ENCODE results near the gene VSNL1.

Gene VSNL1

DNA sequence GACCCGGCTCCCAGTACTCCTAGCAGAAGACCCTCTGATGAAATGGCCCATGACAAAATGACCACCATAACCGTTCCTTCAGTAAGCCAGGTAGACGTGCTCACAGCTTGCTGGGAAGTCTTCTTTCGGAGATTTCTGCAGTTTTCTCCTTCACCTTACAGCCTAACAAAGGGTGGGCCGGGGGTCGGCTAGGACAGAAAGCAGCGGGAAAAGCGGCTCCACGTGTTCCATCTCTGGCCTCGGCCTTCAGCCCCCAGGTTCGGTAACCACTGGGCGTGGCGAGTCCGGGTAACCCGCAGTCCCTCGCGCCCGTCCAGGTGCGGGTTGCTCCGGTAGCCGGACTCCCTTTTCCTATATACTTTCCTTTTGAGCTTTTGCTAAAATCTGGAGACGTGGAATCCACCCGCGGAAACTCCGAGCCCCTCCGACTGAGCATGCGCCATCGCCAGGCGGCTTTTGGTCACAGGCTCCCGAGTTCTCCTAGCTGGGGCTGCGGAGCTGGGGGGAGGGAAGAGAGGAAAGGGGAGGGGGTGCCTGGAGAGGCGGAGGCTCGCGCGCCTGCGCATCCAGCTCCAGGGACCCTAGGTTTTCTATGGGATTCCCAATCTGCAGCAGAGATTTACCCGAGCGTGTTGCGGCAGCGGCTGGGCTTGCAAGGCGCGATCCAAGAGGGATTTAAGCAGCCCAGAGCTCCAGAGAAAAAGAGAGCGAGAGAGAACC is at the start of gene VSNL1:
Gene VSNL1, plus strand, starts transcription at position 604 of the 720 bp plus-strand sequence. CDS start 51,379 bp downstream, outside the sequence.
- peak within 1 kb of the TSS; percentile 26 for H3K4me3 ChIP-seq (ENCODE audit: low read depth, low read length)
- TF ChIP-seq, protein P1, sequence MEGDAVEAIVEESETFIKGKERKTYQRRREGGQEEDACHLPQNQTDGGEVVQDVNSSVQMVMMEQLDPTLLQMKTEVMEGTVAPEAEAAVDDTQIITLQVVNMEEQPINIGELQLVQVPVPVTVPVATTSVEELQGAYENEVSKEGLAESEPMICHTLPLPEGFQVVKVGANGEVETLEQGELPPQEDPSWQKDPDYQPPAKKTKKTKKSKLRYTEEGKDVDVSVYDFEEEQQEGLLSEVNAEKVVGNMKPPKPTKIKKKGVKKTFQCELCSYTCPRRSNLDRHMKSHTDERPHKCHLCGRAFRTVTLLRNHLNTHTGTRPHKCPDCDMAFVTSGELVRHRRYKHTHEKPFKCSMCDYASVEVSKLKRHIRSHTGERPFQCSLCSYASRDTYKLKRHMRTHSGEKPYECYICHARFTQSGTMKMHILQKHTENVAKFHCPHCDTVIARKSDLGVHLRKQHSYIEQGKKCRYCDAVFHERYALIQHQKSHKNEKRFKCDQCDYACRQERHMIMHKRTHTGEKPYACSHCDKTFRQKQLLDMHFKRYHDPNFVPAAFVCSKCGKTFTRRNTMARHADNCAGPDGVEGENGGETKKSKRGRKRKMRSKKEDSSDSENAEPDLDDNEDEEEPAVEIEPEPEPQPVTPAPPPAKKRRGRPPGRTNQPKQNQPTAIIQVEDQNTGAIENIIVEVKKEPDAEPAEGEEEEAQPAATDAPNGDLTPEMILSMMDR (IDR thresholded peaks at IDR 0.05; ENCODE audit: control insufficient read depth, extremely low read depth, insufficient read depth) = no peak
- no peak for DNase-seq (ENCODE audit: low read depth)

DNA sequence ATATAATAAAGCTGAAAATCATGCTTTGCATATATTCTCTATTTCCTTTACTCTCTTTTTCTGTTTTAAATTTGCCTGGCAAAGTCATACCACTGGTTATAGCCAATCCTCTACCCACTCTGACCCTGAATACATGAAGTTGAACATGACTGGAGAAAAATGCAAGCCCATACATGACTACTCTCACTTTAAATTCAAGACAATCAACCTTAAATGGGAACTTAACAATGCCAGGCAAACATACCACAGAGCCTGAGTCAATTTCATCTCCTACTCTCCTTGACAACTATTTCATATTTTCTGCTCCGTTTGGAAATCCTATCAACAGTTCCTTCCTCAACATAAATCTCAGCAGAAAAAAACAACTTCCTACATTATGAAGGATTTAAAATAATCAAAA is 44.9 kb upstream of the VSNL1 start:
- DNase-seq (ENCODE audit: low read depth) = no peak
- H3K4me3 ChIP-seq (ENCODE audit: low read depth, low read length) = no peak overlapping the region

DNA sequence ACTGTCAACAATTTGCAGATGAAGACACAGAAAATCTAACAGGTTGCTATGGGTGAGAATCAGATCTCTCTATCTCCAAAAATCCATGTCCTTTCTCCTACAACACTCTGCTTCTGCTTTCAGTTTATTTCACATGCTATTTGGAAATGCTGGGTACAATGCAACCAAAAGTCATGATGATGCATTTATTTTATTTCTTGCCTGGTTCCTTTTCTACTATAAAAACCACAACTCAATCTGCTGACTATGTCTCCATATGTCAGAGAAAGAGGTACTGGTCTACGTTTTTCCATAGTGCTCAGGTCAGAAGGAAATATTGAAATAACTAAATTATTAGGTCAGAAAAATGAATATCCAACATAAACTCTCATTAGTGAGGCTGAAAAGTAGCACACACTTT is 42.8 kb upstream of the VSNL1 start:
- no peak overlapping the region for H3K4me3 ChIP-seq (ENCODE audit: low read depth, low read length)
- no peak for DNase-seq (ENCODE audit: low read depth)
- TF ChIP-seq, protein P1 (IDR thresholded peaks at IDR 0.05; ENCODE audit: control insufficient read depth, extremely low read depth, insufficient read depth) = no peak

More for the DNA sequence above, 44.9 kb upstream of the VSNL1 start:
- TF ChIP-seq, protein P1 (IDR thresholded peaks at IDR 0.05; ENCODE audit: control insufficient read depth, extremely low read depth, insufficient read depth) = no peak

DNA sequence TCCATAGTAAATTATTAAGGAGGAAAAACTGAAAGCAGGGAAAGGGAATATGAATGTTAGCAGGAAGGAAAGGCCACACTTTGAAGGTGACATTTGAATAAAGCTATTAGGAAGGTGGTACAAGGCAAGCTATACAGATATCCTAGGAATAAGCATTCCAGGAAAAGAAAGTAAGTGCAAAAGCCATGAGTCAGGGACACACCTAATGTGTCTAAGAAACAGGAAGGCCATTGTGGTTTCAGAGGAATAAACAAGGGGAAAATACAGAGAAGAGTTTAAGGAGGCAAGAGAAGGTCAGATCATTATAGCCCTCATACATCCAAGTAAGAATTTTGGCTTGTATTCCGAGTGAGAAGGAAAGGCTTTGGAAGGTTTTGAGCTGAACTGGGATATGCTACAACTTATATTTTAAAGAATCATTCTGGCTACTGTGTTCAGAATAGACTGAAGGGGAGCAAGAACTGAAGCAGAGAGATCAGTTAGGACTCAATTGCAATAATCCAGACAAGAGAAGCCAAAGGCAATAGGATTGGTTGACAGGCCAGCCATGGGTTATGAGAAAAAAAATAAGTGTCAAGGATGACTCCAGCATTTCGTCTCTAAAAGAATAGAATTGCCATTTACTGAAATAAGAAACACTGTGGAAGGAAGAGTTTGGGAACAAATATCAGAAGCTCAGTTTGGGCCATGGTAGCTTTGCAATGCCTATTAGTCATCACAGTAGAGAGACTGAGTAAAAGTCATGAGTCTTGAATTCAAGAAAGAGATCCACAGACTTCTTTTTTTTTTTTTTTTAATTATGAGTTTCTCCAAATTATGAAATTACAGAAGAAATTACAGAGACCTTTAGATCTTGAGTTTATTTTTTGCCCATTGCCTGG is 33.5 kb upstream of the VSNL1 start:
- DNase-seq (ENCODE audit: low read depth) = no peak

DNA sequence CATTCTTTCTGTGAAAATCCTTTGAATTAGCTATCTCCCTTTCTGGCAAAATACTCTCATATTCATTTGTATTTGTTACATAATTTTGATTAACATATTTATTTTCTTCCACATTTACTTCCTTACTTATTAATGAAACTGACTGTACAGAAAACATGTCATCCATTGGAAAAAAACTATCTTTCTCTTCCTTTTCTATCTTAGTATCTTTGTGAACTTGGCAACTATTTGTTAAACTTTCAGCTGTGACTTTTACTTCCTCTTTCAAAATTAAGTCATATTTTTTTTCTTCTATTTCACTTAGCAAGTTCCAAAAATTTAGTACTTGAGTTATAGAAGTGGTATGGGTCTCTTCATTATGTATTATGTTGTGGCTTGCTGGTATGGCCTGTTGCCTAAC is 24.8 kb upstream of the VSNL1 start:
- no peak overlapping the region for H3K4me3 ChIP-seq (ENCODE audit: low read depth, low read length)
- DNase-seq (ENCODE audit: low read depth) = no peak
- TF ChIP-seq, protein P1 (IDR thresholded peaks at IDR 0.05; ENCODE audit: control insufficient read depth, extremely low read depth, insufficient read depth) = no peak

More for the DNA sequence above, 33.5 kb upstream of the VSNL1 start:
- no peak overlapping the region for H3K4me3 ChIP-seq (ENCODE audit: low read depth, low read length)
- TF ChIP-seq, protein P1 (IDR thresholded peaks at IDR 0.05; ENCODE audit: control insufficient read depth, extremely low read depth, insufficient read depth) = no peak

DNA sequence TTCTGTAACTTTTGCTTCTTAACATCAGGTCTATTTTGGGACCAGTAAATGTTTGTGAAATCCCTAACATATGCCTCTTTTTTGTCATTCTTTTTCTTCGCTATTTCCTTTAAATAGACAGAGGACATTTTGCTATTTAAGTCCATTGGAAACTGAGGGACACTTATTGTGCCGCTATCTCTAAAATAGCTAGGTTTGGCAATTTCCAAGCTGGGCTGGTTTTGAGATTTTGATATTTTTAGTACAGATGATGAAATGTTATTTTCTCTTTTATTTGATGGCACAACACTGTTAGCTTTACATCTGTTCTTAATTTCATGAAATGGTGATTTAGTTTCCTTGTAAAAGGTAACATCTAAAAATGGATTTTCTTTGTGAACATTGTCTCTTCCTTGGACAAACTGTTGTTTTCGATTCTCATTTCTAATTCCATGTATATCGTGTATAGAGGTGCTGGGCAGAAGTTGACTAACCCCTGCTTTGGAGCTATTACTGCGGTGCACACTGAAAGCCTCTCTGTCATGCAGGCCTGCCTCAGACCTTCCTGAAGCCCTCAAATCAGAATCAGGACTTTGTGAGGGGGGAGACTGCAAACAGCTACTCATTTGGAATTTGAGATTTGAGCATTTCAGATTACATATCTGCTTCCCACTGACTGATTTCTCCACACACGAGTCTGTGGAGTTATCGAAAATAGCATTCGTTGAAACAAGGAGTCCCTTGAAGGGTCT is 22.9 kb upstream of the VSNL1 start:
- peak overlapping the region; percentile 23 for H3K4me3 ChIP-seq (ENCODE audit: low read depth, low read length)
- TF ChIP-seq, protein P1 (IDR thresholded peaks at IDR 0.05; ENCODE audit: control insufficient read depth, extremely low read depth, insufficient read depth) = no peak
- no peak for DNase-seq (ENCODE audit: low read depth)

Measured in LNCaP clone FGC (cell line).